ENCODE measurements around the gene C16orf95.
"Not testable (repeated sequence)": the region's sequence is repeated elsewhere in the genome, so short reads cannot be mapped to it uniquely, and the experiment has no call there.

The C16orf95 gene

GRCh38 chr16:87340198-87340597, 23.0 kb upstream of the C16orf95 start:
- TF ChIP-seq CTCF (IDR thresholded peaks at IDR 0.05; ENCODE audit: extremely low read depth, missing control alignments) = no peak
- DNase-seq (ENCODE audit: low spot score) = no peak

- DNase-seq (ENCODE audit: low spot score) = not testable (repeated sequence)
Measured at GRCh38 chr16:87339724-87340105, 22.5 kb upstream of the C16orf95 start.

GRCh38 chr16:87339086-87339723, 22.0 kb upstream of the C16orf95 start:
- no peak for DNase-seq (ENCODE audit: low spot score)
- TF ChIP-seq CTCF (IDR thresholded peaks at IDR 0.05; ENCODE audit: extremely low read depth, missing control alignments) = no peak

GRCh38 chr16:87338155-87338765, 21.1 kb upstream of the C16orf95 start:
- DNase-seq (ENCODE audit: low spot score) = no peak
- no peak for TF ChIP-seq CTCF (IDR thresholded peaks at IDR 0.05; ENCODE audit: extremely low read depth, missing control alignments)

- DNase-seq (ENCODE audit: low spot score) = no peak
- no peak for TF ChIP-seq CTCF (IDR thresholded peaks at IDR 0.05; ENCODE audit: extremely low read depth, missing control alignments)
Measured at GRCh38 chr16:87337262-87337771, 20.1 kb upstream of the C16orf95 start.

GRCh38 chr16:87336434-87337240, 19.4 kb upstream of the C16orf95 start:
- TF ChIP-seq CTCF (IDR thresholded peaks at IDR 0.05; ENCODE audit: extremely low read depth, missing control alignments) = no peak
- no peak for DNase-seq (ENCODE audit: low spot score)

- no peak for TF ChIP-seq CTCF (IDR thresholded peaks at IDR 0.05; ENCODE audit: extremely low read depth, missing control alignments)
- DNase-seq (ENCODE audit: low spot score) = no peak
Measured at GRCh38 chr16:87335625-87336433, 18.6 kb upstream of the C16orf95 start.
